SKM-1 treated with dmso at 0.1 percent for 144 hours (cell line): ENCODE data around the gene TMEM164.

Source experiments
- DNase-seq: peaks from one replicate; lab custom pipeline; 2025; ENCODE audit not compliant: unreplicated experiment; lab: John Stamatoyannopoulos, UW

TMEM164 gene

DNA sequence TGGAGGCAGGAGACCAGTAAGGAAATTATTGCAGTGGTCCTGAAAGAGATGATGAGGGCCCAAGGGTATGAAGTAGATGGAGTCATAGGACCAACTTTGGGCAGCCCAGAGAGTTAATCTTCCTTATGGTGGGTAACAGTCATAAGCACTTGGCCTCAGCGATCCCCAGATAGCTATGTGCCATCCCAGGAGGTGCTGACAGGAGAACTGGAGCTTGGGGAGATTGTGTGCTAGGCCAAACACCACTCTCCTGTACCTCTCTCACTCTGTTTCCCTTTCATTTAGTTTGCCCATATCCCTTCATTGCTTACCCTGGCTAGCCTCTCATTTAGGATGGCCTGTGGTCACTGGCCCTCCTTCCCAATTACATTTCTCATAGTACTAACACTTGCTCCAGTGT, 60.0 kb downstream of the TMEM164 start:
- DNase-seq = no peak

GRCh38 chrX:110066488-110067225, 63.7 kb downstream of the TMEM164 start:
- no peak for DNase-seq

- DNase-seq = no peak
Observed at GRCh38 chrX:110070970-110071369, 68.1 kb downstream of the TMEM164 start.

GRCh38 chrX:110081320-110081719, 78.4 kb downstream of the TMEM164 start:
- no peak for DNase-seq

- no peak for DNase-seq
Observed at GRCh38 chrX:110081740-110082139, 78.8 kb downstream of the TMEM164 start.

GRCh38 chrX:110082161-110082560, 79.2 kb downstream of the TMEM164 start:
- DNase-seq = no peak

DNA sequence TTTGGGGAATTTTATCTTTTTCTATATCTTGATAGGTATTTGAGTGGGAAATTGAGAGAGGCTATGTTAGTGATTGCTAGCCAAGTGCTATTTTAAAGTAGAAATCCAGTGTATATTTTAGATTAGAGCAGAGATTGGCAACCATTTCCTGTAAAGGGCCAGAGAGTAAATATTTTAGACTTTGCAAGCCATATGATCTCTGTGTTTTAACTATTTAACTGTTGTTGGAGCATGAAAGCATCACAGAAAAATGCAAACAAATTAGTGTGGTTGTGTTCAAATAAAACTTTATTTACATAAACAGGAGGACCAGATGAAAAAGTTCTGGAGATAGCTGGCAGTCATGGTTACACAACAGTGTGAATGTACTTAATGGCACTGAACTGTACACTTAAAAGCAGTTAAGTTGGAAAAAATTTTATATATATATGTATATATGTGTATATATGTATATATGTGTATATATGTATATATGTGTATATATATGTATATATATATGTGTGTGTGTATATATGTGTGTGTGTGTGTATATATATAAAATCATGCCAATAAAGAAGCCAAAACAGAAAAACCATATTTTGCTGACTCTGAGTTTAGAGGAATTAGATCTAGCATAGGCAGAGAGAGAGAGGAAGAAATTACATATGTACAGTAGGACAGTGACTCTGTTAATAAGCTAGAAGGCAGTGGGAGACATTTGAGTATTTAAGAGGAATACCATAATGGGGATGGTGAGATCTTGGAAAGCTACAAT, 83.4 kb downstream of the TMEM164 start:
- DNase-seq = no peak

DNA sequence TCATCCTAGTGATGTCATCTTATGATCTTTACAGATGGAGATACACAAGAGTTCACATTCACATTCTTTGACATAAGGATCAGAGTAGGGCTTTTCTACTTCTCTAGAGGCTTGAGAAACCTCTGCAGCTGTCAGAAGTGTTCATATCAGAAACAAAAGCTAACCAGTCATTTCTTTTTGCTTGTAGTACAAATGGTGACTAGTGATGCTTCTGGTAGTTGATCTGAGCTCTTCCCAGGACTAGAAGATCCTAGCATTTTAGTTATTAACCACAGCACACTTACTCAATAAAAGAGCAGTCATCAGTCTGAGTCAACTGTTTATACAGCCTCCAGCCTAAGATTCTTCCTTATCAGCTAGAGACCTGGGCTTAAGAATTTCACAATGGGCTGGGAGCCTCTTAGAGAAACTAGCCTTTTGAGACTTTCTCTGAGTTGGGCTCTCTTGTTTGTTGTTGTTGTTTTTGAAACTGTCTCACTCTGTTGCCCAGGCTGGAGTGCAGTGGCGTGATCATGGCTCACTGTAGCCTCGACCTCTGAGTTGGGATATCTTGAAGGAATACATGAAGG, 84.1 kb downstream of the TMEM164 start:
- DNase-seq = peak; percentile 7

- DNase-seq = peak; percentile 42
Observed at GRCh38 chrX:110087485-110088356, 84.8 kb downstream of the TMEM164 start.

DNA sequence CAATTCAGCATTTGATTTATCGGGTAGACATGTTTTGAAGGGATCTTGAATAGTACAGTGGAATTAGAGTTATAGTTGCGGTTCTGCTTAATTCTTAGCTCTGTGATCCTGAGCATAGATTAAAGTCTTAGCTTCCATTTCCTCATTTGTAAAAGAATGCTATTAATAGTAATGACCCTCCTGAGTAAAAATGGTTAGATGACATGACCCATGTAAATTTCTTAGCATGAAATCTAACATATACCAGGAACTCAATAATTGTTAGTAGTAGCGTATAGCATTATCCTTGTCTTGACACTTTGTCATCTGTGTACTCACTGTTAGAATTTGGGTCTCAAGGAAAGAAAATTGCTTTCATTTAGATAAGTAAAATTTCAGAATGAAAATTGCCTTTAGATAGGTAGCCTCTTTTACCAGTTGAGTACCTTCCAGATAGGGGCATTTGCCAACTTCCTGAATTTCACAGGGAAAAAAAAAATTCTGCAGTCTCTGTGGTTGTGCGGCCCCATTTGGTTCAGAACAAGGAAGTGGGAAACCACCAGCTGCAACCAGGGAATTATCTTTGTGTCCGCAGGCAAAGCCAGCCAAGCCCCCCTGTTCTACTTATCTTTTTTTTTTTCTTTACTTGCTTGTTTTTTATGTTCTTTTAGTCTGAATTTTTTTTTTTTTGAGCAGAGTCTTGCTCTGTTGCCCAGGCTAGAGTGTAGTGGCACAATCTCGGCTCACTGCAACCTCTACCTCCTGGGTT, 86.9 kb downstream of the TMEM164 start:
- peak; percentile 55 for DNase-seq

DNA sequence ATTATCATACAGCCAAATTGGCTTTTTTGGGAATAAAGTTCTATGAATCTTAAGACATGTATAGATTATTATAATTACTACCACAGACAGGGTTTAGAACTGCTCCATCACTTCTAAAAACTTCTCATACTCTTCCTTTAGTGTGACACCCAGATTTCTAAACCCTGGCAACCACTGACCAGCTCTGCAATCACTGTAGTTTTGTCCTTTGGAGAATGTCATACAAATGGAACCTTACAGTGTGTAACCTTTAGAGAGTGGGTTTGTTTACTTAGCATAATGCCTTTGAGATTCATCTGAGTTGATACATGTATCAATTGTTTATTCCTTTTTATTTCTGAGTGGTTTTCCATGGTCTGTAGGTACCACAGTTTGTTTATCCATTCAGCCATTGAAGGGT, 95.0 kb downstream of the TMEM164 start:
- no peak for DNase-seq

DNA sequence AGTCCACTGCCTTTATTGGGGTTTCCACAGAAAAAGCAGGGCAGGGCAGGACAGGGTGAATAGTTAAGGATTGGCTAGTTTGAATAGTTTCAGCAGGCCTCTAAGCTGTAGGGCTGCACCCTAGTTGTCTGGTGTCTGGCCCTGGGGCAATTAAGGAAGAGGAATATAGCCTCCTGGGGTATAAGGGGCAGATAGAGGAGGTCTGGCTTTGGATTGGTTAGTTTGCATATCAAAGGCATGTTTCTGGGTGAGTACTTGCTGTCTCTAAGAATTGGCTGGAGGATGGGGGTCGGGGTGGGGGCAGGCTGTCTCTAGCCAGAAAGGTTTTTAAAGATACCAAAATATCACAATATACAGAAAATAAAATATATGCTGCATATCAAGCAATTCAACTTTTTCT, 100.4 kb downstream of the TMEM164 start:
- DNase-seq = no peak

DNA sequence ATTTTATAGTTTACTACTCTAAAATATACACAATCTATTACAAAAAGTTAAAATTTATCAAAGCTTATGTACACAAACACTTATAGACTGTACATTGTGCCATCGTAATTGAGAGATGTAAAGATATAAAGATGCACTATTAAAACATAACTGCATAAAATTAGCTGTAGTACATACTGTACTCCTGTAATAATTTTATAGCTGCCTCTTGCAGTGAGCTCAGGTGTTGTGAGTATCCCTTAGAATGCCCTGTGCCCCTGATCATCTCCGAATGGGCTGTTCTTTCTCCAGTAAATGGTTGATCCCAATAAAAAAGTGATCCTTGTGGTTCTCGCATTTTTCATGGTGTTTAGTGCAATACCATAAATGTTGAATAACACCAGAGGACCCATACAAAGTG, 101.2 kb downstream of the TMEM164 start:
- no peak for DNase-seq

DNA sequence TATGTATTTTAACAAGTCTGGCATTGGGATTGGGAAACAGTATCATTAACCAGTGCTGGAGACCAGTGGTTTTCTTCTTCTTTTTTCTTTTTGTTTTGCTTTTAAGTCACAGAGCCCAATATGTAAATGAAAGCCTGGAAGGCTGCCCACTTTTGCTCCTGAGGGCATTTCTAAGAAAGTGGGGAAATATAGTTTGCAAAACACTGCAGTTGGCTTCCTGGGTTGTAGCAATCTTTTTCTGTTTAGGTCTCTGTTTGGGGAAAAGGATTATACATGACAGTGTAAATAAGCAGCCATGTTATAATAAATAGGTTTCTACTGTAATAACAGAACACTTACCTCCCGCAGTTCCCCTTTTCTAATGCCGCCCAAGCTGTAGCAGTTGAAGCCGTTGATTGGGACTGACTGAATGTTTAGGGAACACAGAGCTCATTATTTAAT, 105.5 kb downstream of the TMEM164 start:
- DNase-seq = peak; percentile 79

GRCh38 chrX:110114260-110114776, 111.4 kb downstream of the TMEM164 start:
- no peak for DNase-seq

- DNase-seq = no peak
Observed at GRCh38 chrX:110116066-110116980, 113.4 kb downstream of the TMEM164 start.

- DNase-seq = no peak
Observed at GRCh38 chrX:110118530-110118929, 115.6 kb downstream of the TMEM164 start.

DNA sequence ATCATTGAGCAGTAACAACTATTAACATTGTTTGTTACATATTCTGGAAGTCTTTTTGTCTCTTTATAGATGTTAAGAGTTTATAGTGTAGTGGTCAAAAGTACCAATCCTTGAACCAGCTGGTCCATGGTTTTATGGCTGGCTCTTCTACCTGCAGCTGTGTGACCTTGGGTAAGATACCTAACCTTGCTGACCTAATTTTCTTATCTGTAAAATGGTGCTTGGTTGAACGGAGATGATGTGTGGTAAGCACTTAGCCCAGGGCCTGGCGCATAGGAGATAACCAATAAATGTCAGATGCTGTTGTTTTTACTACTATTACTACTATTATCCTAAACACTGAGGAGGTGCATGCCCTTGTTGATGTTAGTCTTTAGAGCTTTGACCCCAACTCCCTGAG, 116.6 kb downstream of the TMEM164 start:
- DNase-seq = no peak

- DNase-seq = no peak
Observed at GRCh38 chrX:110120025-110120424, 117.1 kb downstream of the TMEM164 start.
